ENCODE results near the gene TFB1M. TPM values are rescaled to one million over a fixed set of nuclear protein-coding genes. Genes with fewer than 3 reads are reported as not detected.
A peak's percentile ranks its signal among the peaks of the same experiment; 100 is the strongest.
"Not testable (repeated sequence)": the region's sequence is repeated elsewhere in the genome, so short reads cannot be mapped to it uniquely, and the experiment has no call there.

Gene TFB1M
- total RNA-seq, 1 donor from 2014 or later, result 7.6 TPM

DNA sequence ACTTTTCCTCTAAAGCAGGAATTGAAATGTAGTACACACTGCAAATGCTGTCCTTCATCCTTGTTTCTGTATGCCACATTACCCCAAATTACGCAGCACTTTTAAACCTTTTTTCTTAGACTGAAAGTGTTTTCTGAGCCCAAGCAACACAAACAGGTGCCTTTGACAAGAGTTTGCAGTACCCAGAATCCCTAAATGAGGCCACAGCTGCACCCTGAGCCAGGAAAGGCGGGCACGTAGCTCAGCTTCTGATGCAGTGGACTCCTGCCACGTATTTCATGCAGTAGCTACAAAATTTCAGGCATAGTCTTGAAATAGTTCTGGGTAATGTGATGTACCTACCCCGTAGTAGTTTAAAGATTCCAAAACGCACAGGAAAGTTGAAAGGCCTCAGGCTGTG lies 81.4 kb downstream of the TFB1M start:
- no peak for DNase-seq (ENCODE audit: extremely low spot score in 2 of 2)
- intact Hi-C loops (cut with DNase I), result no loop called here
- Histone ChIP-seq H3K4me3 (no peak overlapping the region), H3K4me1 (peaks cover 13% of the 10 kb centered on the region), H3K36me3 (no peaks in the 10 kb centered on the region), H3K27ac (no peak overlapping the region), H3K9me3 (no peaks in the 10 kb centered on the region), H3K27me3 (no peaks in the 10 kb centered on the region)
- TF ChIP-seq POLR2A (IDR thresholded peaks at IDR 0.05) (no peak), POLR2AphosphoS5 (IDR thresholded peaks at IDR 0.05; ENCODE audit: insufficient read depth in 1 of 2, low read depth in 1 of 2) (no peak), CTCF (IDR thresholded peaks at IDR 0.05) (no peak)

DNA sequence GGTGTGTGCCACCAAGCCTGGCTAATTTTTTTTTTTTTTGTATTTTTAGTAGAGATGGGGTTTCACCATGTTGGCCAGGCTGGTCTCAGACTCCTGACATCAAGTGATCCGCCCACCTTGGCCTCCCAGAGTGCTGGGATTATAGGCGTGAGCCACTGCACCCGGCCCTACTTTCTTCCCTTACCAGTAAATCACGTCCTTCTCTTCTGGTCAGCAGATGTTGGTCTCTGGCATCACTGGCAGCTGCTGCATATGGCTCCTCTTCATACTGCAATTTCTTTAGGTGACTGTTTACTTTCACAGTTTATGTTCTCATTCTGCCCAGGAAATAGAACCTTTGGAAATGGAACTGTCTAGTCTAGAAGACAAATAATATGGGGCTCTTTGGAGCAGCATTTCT lies 83.3 kb downstream of the TFB1M start:
- intact Hi-C loops (cut with DNase I); H3K36me3 ChIP-seq; H3K4me3 ChIP-seq; H3K27me3 ChIP-seq; H3K9me3 ChIP-seq; H3K27ac ChIP-seq; DNase-seq (ENCODE audit: extremely low spot score in 2 of 2): not testable (repeated sequence)
- H3K4me1 ChIP-seq, result peaks cover 16% of the 10 kb centered on the region

DNA sequence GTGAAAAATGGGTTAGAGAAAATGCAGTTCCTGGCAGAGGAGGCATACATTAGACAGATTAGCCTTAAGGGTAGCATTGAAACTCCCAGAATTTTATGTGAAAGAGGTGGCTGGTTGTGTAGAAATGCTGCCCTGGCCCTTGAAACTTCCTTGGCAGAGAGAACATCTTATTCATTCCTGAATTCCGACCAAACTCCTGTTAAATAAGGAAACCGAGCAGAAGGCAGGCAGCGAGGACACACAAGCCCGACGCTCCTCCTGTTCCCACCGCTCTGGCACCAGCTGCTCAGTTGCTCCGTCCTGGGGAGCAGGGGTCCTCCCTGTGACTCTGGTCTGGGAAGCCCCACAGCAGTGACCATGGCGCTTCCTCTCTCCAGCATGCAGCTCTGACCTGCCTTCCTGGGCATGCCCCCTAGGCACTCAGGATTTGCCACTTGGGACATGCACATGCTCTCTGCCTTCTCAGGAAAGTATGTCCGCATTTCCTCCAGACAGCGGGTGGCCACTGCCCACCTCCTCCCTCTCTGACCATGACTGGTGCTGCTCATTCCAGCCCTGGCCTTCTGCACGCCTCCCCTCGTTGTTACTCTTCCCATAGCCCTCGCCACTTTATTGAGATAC lies 85.6 kb downstream of the TFB1M start:
- H3K9me3 ChIP-seq, result no peaks in the 10 kb centered on the region
- DNase-seq (ENCODE audit: extremely low spot score in 2 of 2), result no peak
- H3K4me1 ChIP-seq, result peaks cover 16% of the 10 kb centered on the region
- intact Hi-C loops (cut with DNase I), result no loop called here
- H3K27me3 ChIP-seq, result no peaks in the 10 kb centered on the region
- no peak overlapping the region for H3K4me3 ChIP-seq
- H3K27ac ChIP-seq, result no peak overlapping the region
- TF ChIP-seq CTCF (IDR thresholded peaks at IDR 0.05) (no peak), POLR2AphosphoS5 (IDR thresholded peaks at IDR 0.05; ENCODE audit: insufficient read depth in 1 of 2, low read depth in 1 of 2) (peak in 1 of 2 donors; percentile 15)
- no peaks in the 10 kb centered on the region for H3K36me3 ChIP-seq

- Histone ChIP-seq H3K36me3 (no peaks in the 10 kb centered on the region), H3K9me3 (no peaks in the 10 kb centered on the region), H3K4me1 (peaks cover 16% of the 10 kb centered on the region), H3K27me3 (no peaks in the 10 kb centered on the region), H3K27ac (no peak overlapping the region), H3K4me3 (no peak overlapping the region)
- no peak for TF ChIP-seq POLR2AphosphoS5 (IDR thresholded peaks at IDR 0.05; ENCODE audit: insufficient read depth in 1 of 2, low read depth in 1 of 2)
- TF ChIP-seq POLR2A (IDR thresholded peaks at IDR 0.05), result no peak
- no peak for TF ChIP-seq CTCF (IDR thresholded peaks at IDR 0.05)
- DNase-seq (ENCODE audit: extremely low spot score in 2 of 2), result no peak
- intact Hi-C loops (cut with DNase I), result no loop called here
Observed at GRCh38 chr6:155227046-155227445, 87.2 kb downstream of the TFB1M start.

DNA sequence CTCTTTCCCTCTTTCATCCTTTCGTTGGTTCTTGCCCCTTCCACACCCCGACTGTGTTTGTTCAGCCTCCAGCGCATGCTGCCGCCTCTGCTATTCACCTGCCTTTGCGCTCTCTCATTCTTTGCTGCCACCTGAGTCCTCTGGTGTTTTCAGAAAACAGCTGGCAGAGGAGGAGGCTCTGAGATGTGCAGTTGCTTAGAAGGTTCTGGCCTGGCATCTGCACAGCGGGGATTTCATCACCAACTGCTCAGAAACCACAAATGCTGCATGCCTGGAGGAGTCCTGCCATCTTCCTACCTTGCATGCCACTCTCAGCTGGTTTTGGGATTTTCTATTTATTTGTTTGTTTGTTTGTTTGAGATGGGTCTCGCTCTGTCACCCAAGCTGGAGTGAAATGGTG lies 89.7 kb downstream of the TFB1M start:
- no peaks in the 10 kb centered on the region for H3K27me3 ChIP-seq
- TF ChIP-seq POLR2AphosphoS5 (IDR thresholded peaks at IDR 0.05; ENCODE audit: insufficient read depth in 1 of 2, low read depth in 1 of 2) (no peak), CTCF (IDR thresholded peaks at IDR 0.05) (no peak), POLR2A (IDR thresholded peaks at IDR 0.05) (no peak)
- H3K4me3 ChIP-seq, result no peak overlapping the region
- no peak overlapping the region for H3K27ac ChIP-seq
- peaks cover 24% of the 10 kb centered on the region for H3K4me1 ChIP-seq
- no peaks in the 10 kb centered on the region for H3K36me3 ChIP-seq
- no peak for DNase-seq (ENCODE audit: extremely low spot score in 2 of 2)
- H3K9me3 ChIP-seq, result no peaks in the 10 kb centered on the region
- intact Hi-C loops (cut with DNase I), result no loop called here

Measured in vagina (tissue), 2 donors.